Panc1 (cell line): ENCODE measurements around the gene PNPLA2. TPM values are rescaled to one million over a fixed set of nuclear protein-coding genes. Genes with fewer than 3 reads are reported as not detected.
A peak's percentile ranks its signal among the peaks of the same experiment; 100 is the strongest.

Source experiments
- ATAC-seq: fragments of 200-7000 bp; cut with Tn5 transposase; 2 replicates; pipeline ENCODE4 v1.9.1; 2020; ENCODE audit warnings: mild to moderate bottlenecking, moderate library complexity
- BruUV-seq: library from RNA; stranded (reverse); fragments of 400-500 nt; replicated peaks from 2 replicates; lab custom pipeline; 2021; lab: Mats Ljungman, UMichigan
- CTCF ChIA-PET: fragments of 300-600 bp; sonication (Branson Sonifier 250); formaldehyde crosslinking; loops from one replicate; lab custom pipeline; 2022; ENCODE audit warnings: antibody characterized with exemption; lab: Charles Lee
- POLR2A ChIA-PET: fragments of 300-600 bp; sonication (Branson Sonifier 250); formaldehyde crosslinking; loops from one replicate; lab custom pipeline; 2022; ENCODE audit warnings: antibody characterized with exemption; lab: Charles Lee
- DNase-seq: peaks from one replicate; pipeline ENCODE4 v3.0.0-alpha.2; 2010; ENCODE audit warnings: low read depth, low spot score
- H3K27ac ChIP-seq: 2 replicates; pipeline ENCODE4 v1.5.1; 2011; ENCODE audit warnings: mild to moderate bottlenecking, low read length, inconsistent platforms
- H3K27me3 ChIP-seq: fragments of 200-500 bp; sonication (Bioruptor generic); 2 replicates; pipeline ENCODE4 v1.6.0; 2014; ENCODE audit warnings: low read length, inconsistent platforms; ENCODE audit not compliant: control insufficient read depth, insufficient read depth
- H3K36me3 ChIP-seq: fragments of 200-500 bp; sonication (Bioruptor generic); 2 replicates; pipeline ENCODE4 v1.5.1; 2014; ENCODE audit warnings: inconsistent platforms, mild to moderate bottlenecking, low read length, moderate library complexity; ENCODE audit not compliant: control insufficient read depth, insufficient read depth
- H3K4me1 ChIP-seq: 2 replicates; pipeline ENCODE4 v1.5.1; 2011; ENCODE audit warnings: inconsistent platforms, mild to moderate bottlenecking, low read length, moderate library complexity; ENCODE audit not compliant: control insufficient read depth, insufficient read depth
- H3K4me3 ChIP-seq, 2 experiments: 2 replicates each; pipeline ENCODE4 v1.5.1; 2011 to 2012; ENCODE audit warnings: low read depth in 2 of 2, low read length in 2 of 2, mild to moderate bottlenecking in 2 of 2, inconsistent platforms in 1 of 2, moderate library complexity in 1 of 2
- H3K9me3 ChIP-seq: fragments of 200-500 bp; sonication (Bioruptor generic); 2 replicates; pipeline ENCODE4 v1.5.1; 2014; ENCODE audit warnings: low read depth, mild to moderate bottlenecking, inconsistent platforms, low read length, moderate library complexity; ENCODE audit not compliant: control insufficient read depth, insufficient read depth
- CTCF ChIP-seq: fragments of 450-650 bp; IDR thresholded peaks from 2 replicates; pipeline ENCODE4 v1.5.1; 2017; ENCODE audit warnings: mild to moderate bottlenecking
- POLR2AphosphoS5 ChIP-seq: IDR thresholded peaks from 2 replicates; pipeline ENCODE4 v1.6.1; 2012; ENCODE audit warnings: mild to moderate bottlenecking, low read depth, low read length, moderate library complexity
- REST ChIP-seq, 2 experiments: IDR thresholded peaks; 2 replicates each; pipeline ENCODE4 v1.6.1; 2011 to 2012; ENCODE audit warnings: low read depth in 2 of 2, control low read depth in 1 of 2, low read length in 1 of 2, mild to moderate bottlenecking in 1 of 2, moderate library complexity in 1 of 2; ENCODE audit not compliant: insufficient read depth in 1 of 2
- SIN3A ChIP-seq: IDR thresholded peaks from 2 replicates; pipeline ENCODE4 v1.6.1; 2012; ENCODE audit warnings: low read depth, mild to moderate bottlenecking, low read length, moderate library complexity, borderline replicate concordance; ENCODE audit not compliant: insufficient read depth
- TCF7L2 ChIP-seq: IDR thresholded peaks from 2 replicates; pipeline ENCODE4 v1.6.1; 2011; ENCODE audit warnings: mild to moderate bottlenecking, low read depth, low read length, inconsistent platforms
- in situ Hi-C: cut with HindIII; loops from 2 replicates; pipeline ENCODE4 v1.10.0; 2016; ENCODE audit warnings: low sequenced_read_pairs, low pct_unique_long_range_greater_than_20kb
- intact Hi-C: fragments of 100-400 bp; cut with micrococcal nuclease; formaldehyde crosslinking; loops from one replicate; pipeline ENCODE4 v1.10.0; 2022; ENCODE audit not compliant: unreplicated experiment
- total RNA-seq: library from RNA; stranded (reverse); gene quantifications from one replicate; pipeline ENCODE4 v1.2.1, GENCODE V29; 2021; ENCODE audit not compliant: unreplicated experiment

Gene PNPLA2
- total RNA-seq, 1 experiment from 2014 or later = 244 TPM

GRCh38 chr11:836274-836673 lies 17.6 kb downstream of the PNPLA2 start:
- intact Hi-C loops = no loop called here
- BruUV-seq = no TSS peak
- Histone ChIP-seq H3K4me1 (peaks cover 70% of the 10 kb centered on the region), H3K4me3 (no peak overlapping the region), H3K27me3 (no peaks in the 10 kb centered on the region), H3K27ac (peak overlapping the region; percentile 92), H3K9me3 (no peaks in the 10 kb centered on the region), H3K36me3 (peaks cover 5% of the 10 kb centered on the region; the same call in 1 of the 2 replicates)
- ChIA-PET POLR2A (no interaction called here), CTCF (no interaction called here)
- TF ChIP-seq POLR2AphosphoS5 (no peak), CTCF (no peak)
- no peak for DNase-seq
- no peak for ATAC-seq
- in situ Hi-C loops = no loop called here

- POLR2A ChIA-PET = interaction anchor here (0.6 kb wide), 2 partner anchors 9 to 26 kb away, joined by 5 to 6 read pairs; partner anchors contain the start of gene CRACR2B
- DNase-seq = no peak
- Histone ChIP-seq H3K4me3 (no peak overlapping the region), H3K4me1 (peaks cover 68% of the 10 kb centered on the region), H3K27me3 (no peaks in the 10 kb centered on the region), H3K27ac (peak overlapping the region; percentile 92), H3K36me3 (peaks cover 5% of the 10 kb centered on the region; the same call in 1 of the 2 replicates), H3K9me3 (no peaks in the 10 kb centered on the region)
- in situ Hi-C loops (no loop called here), intact Hi-C loops (no loop called here)
- no peak for TF ChIP-seq CTCF
- no peak for TF ChIP-seq REST (IDR thresholded peaks at IDR 0.05; ENCODE audit: insufficient read depth in 1 of 2, low read depth in 2 of 2, low read length in 1 of 2)
- no peak for TF ChIP-seq SIN3A
- TF ChIP-seq POLR2AphosphoS5 = no peak
- TF ChIP-seq TCF7L2 = no peak
- ATAC-seq = no peak
- CTCF ChIA-PET = no interaction called here
- BruUV-seq = no TSS peak
Measured at GRCh38 chr11:836700-837099, 18.0 kb downstream of the PNPLA2 start.
